ENCODE data around the gene NKD1.
"Not testable (repeated sequence)": the region's sequence is repeated elsewhere in the genome, so short reads cannot be mapped to it uniquely, and the experiment has no call there.

Gene NKD1

GRCh38 chr16:50502616-50503011 lies 45.6 kb upstream of the NKD1 start:
- no peaks in the 10 kb centered on the region for H3K9me2 ChIP-seq (replicated peaks; ENCODE audit: insufficient read depth, low read length)
- H4K20me1 ChIP-seq (ENCODE audit: insufficient read depth, low read length): no peaks in the 10 kb centered on the region
- no peaks in the 10 kb centered on the region for H3K27me3 ChIP-seq (replicated peaks; ENCODE audit: insufficient read depth, low read length)
- no peak overlapping the region for H2AFZ ChIP-seq (ENCODE audit: low read length)
- H3F3A ChIP-seq (ENCODE audit: insufficient read depth, low read length): no peaks in the 10 kb centered on the region
- no peak overlapping the region for H3K4me3 ChIP-seq (ENCODE audit: low read length)
- H3K36me3 ChIP-seq (replicated peaks; ENCODE audit: insufficient read depth, low read length): no peaks in the 10 kb centered on the region
- no peak overlapping the region for H3K27ac ChIP-seq (ENCODE audit: low read length)
- H3K9me3 ChIP-seq (replicated peaks; ENCODE audit: insufficient read depth, low read length): no peaks in the 10 kb centered on the region
- H3K4me1 ChIP-seq (ENCODE audit: low read length): no peaks in the 10 kb centered on the region
- no peak overlapping the region for H3K9ac ChIP-seq (ENCODE audit: low read length)
- no peaks in the 10 kb centered on the region for H3K79me2 ChIP-seq (ENCODE audit: low read length)
- no peak for DNase-seq
- no peak overlapping the region for H3K4me2 ChIP-seq (ENCODE audit: low read depth, low read length)
- TF ChIP-seq CTCF (IDR thresholded peaks at IDR 0.05; ENCODE audit: low read length) (no peak), EZH2phosphoT487 (IDR thresholded peaks at IDR 0.05; ENCODE audit: low read length) (no peak), EZH2 (optimal IDR thresholded peaks at IDR 0.05; ENCODE audit: low read depth, low read length) (no peak)

- H3F3A ChIP-seq (ENCODE audit: insufficient read depth, low read length); H4K20me1 ChIP-seq (ENCODE audit: insufficient read depth, low read length); H3K4me2 ChIP-seq (ENCODE audit: low read depth, low read length); H2AFZ ChIP-seq (ENCODE audit: low read length); H3K9me3 ChIP-seq (replicated peaks; ENCODE audit: insufficient read depth, low read length); H3K27me3 ChIP-seq (replicated peaks; ENCODE audit: insufficient read depth, low read length); H3K79me2 ChIP-seq (ENCODE audit: low read length); H3K27ac ChIP-seq (ENCODE audit: low read length); H3K4me3 ChIP-seq (ENCODE audit: low read length); H3K36me3 ChIP-seq (replicated peaks; ENCODE audit: insufficient read depth, low read length); H3K9me2 ChIP-seq (replicated peaks; ENCODE audit: insufficient read depth, low read length); DNase-seq; H3K4me1 ChIP-seq (ENCODE audit: low read length); H3K9ac ChIP-seq (ENCODE audit: low read length): not testable (repeated sequence)
Observed at GRCh38 chr16:50503868-50504531, 44.2 kb upstream of the NKD1 start.

- H3K9me3 ChIP-seq (replicated peaks; ENCODE audit: insufficient read depth, low read length): no peaks in the 10 kb centered on the region
- H3K27ac ChIP-seq (ENCODE audit: low read length): no peak overlapping the region
- H3K4me2 ChIP-seq (ENCODE audit: low read depth, low read length): no peak overlapping the region
- TF ChIP-seq CTCF (IDR thresholded peaks at IDR 0.05; ENCODE audit: low read length) (no peak), EZH2 (optimal IDR thresholded peaks at IDR 0.05; ENCODE audit: low read depth, low read length) (no peak), EZH2phosphoT487 (IDR thresholded peaks at IDR 0.05; ENCODE audit: low read length) (no peak)
- H3K9me2 ChIP-seq (replicated peaks; ENCODE audit: insufficient read depth, low read length): no peaks in the 10 kb centered on the region
- no peaks in the 10 kb centered on the region for H3K36me3 ChIP-seq (replicated peaks; ENCODE audit: insufficient read depth, low read length)
- no peak overlapping the region for H3K4me3 ChIP-seq (ENCODE audit: low read length)
- H3K9ac ChIP-seq (ENCODE audit: low read length): no peak overlapping the region
- no peak overlapping the region for H2AFZ ChIP-seq (ENCODE audit: low read length)
- no peaks in the 10 kb centered on the region for H4K20me1 ChIP-seq (ENCODE audit: insufficient read depth, low read length)
- no peaks in the 10 kb centered on the region for H3K79me2 ChIP-seq (ENCODE audit: low read length)
- DNase-seq: no peak
- H3K4me1 ChIP-seq (ENCODE audit: low read length): no peaks in the 10 kb centered on the region
- no peaks in the 10 kb centered on the region for H3F3A ChIP-seq (ENCODE audit: insufficient read depth, low read length)
- H3K27me3 ChIP-seq (replicated peaks; ENCODE audit: insufficient read depth, low read length): no peaks in the 10 kb centered on the region
Observed at GRCh38 chr16:50505115-50505514, 43.1 kb upstream of the NKD1 start.

GRCh38 chr16:50505714-50506542 lies 42.3 kb upstream of the NKD1 start:
- Histone ChIP-seq H3K4me3 (ENCODE audit: low read length) (no peak overlapping the region), H3K9ac (ENCODE audit: low read length) (no peak overlapping the region), H2AFZ (ENCODE audit: low read length) (no peak overlapping the region)

More at GRCh38 chr16:50505714-50506542, 42.3 kb upstream of the NKD1 start:
- Histone ChIP-seq H3K9me3 (replicated peaks; ENCODE audit: insufficient read depth, low read length) (no peaks in the 10 kb centered on the region), H3F3A (ENCODE audit: insufficient read depth, low read length) (no peaks in the 10 kb centered on the region), H4K20me1 (ENCODE audit: insufficient read depth, low read length) (no peaks in the 10 kb centered on the region), H3K4me1 (ENCODE audit: low read length) (no peaks in the 10 kb centered on the region), H3K27me3 (replicated peaks; ENCODE audit: insufficient read depth, low read length) (no peaks in the 10 kb centered on the region), H3K27ac (ENCODE audit: low read length) (no peak overlapping the region), H3K36me3 (replicated peaks; ENCODE audit: insufficient read depth, low read length) (no peaks in the 10 kb centered on the region), H3K79me2 (ENCODE audit: low read length) (no peaks in the 10 kb centered on the region), H3K9me2 (replicated peaks; ENCODE audit: insufficient read depth, low read length) (no peaks in the 10 kb centered on the region), H3K4me2 (ENCODE audit: low read depth, low read length) (no peak overlapping the region)
- TF ChIP-seq EZH2phosphoT487 (IDR thresholded peaks at IDR 0.05; ENCODE audit: low read length) (no peak), CTCF (IDR thresholded peaks at IDR 0.05; ENCODE audit: low read length) (no peak), EZH2 (optimal IDR thresholded peaks at IDR 0.05; ENCODE audit: low read depth, low read length) (no peak)
- no peak for DNase-seq

All from MM.1S (cell line).